CD4-positive, alpha-beta T cell treated with Interferon gamma for 1 hour (primary cell): ENCODE measurements around the gene CIDEC.
"Not testable (repeated sequence)": the region's sequence is repeated elsewhere in the genome, so short reads cannot be mapped to it uniquely, and the experiment has no call there.

ENCODE experiments used
- DNase-seq: peaks from one replicate; pipeline ENCODE4 v3.0.0-alpha.2; 2020

The CIDEC gene

DNA sequence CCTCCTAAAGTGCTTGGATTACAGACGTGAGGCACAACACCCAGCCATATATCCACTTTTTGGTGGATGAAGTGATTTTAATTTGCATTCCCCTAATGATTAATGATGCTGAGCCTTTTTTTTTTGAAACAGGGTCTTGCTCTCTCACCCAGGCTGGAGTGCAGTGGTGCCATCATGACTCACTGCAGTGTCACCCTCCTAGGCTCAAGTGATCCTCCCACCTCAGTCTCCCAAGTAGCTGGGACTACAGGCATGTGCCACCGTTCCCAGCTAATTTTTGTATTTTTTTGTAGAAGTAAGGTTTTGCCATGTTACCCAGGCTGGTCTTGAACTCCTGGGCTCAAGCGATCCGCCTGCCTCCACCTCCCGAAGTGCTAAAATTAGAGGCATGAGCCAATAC is 8.0 kb downstream of the CIDEC start:
- not testable (repeated sequence) for DNase-seq

GRCh38 chr3:9870978-9871377 is 9.1 kb downstream of the CIDEC start:
- DNase-seq: no peak

- no peak for DNase-seq
These were observed 10.1 kb downstream of the CIDEC start for GRCh38 chr3:9869955-9870354.

DNA sequence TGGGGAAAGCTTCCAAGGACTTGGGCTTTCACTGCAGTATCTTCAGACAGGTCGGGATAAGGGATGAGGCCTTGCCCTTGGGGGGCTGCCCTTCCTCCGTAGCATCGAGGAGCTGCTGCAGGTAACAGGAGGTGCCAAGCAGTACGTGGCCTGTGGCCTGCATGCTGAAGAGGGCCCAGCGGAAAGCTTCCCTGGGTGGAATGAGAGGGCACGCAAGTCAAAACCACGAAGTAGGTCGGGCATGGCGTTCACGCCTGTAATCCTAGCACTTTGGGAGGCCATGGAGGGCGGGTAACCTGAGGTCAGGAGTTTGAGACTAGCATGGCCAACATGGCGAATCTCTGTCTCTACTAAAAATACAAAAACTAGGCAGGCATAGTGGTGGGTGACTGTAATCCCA is 12.9 kb downstream of the CIDEC start:
- DNase-seq: no peak

DNA sequence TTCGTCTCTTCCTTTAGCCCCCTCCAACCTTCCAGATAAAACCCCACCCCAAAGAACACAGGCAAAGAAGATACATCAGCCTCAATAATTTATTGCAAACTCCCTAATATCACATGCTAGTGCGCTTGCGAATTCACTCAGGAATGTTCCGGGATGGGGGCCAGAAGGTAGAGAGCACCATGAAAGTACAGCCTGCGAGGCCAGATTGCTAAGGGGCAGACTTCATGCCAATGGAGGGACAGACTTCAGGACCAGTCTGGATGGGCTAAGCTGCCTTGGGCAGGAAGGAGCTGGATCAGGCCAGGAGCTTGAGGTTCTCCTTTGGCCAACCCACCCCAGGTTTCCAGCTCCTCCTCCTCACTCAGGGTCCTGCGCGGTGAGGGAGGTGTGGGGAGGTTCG is 13.4 kb downstream of the CIDEC start:
- DNase-seq: no peak

DNA sequence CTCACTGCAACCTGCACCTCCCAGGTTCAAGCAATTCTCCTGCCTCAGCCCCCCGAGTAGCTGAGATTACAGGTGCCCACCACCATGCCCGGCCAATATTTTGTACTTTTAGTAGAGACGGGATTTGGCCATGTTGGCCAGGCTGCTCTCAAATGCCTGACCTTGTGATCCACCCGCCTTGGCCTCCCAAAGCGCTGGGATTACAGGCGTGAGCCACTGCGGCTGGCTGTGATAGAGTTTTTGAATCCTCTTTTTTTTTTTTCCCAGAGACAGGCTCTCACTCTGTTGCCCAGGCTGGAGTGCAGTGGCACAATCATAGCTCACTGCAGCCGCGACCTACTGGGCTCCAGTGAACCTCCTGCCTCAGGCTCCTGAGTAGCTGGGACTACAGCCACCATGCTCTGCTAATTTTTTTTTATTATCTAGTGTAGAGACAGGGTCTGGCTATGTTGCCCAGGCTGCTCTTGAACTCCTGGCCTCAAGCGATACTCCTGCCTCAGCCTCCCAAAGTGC is 14.9 kb downstream of the CIDEC start:
- DNase-seq: not testable (repeated sequence)

GRCh38 chr3:9864200-9864927 is 15.7 kb downstream of the CIDEC start:
- no peak for DNase-seq

- DNase-seq: no peak
These were observed 16.8 kb downstream of the CIDEC start for GRCh38 chr3:9863058-9863772.

GRCh38 chr3:9862391-9863057 is 17.5 kb downstream of the CIDEC start:
- peak; percentile 25 for DNase-seq

GRCh38 chr3:9861626-9862130 is 18.4 kb downstream of the CIDEC start:
- no peak for DNase-seq

- DNase-seq: no peak
These were observed 18.9 kb downstream of the CIDEC start for GRCh38 chr3:9861201-9861600.

- no peak for DNase-seq
These were observed 20.5 kb downstream of the CIDEC start for GRCh38 chr3:9859530-9860025.

GRCh38 chr3:9855594-9855993 is 24.5 kb downstream of the CIDEC start:
- no peak for DNase-seq

DNA sequence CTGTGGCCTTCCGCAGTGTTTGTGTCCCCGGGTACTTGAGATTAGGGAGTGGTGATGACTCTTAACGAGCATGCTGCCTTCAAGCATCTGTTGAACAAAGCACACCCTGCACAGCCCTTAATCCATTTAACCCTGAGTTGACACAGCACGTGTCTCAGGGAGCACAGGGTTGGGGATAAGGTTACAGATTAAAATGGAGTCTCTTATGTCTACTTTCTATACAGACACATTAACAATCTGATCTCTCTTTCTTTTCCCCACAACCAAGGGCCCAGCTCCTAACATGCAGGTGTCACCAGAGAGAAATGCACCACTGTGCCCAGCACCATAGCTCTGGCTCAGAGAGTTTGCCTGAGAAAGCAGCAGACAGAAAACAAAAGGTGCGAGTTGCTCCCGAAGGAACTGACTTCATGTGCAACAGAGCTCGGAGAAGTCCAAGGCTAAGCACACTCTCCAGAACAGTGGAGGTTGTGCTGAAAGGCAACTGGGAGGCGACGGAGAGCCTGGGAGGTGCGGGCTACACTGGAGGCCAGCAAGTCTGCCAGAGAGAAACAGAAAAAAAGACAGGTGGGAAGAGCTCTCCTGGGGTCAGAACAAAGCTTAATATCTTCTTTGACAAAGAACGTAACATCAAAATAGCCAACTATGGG is 25.6 kb downstream of the CIDEC start:
- DNase-seq: not testable (repeated sequence)

DNA sequence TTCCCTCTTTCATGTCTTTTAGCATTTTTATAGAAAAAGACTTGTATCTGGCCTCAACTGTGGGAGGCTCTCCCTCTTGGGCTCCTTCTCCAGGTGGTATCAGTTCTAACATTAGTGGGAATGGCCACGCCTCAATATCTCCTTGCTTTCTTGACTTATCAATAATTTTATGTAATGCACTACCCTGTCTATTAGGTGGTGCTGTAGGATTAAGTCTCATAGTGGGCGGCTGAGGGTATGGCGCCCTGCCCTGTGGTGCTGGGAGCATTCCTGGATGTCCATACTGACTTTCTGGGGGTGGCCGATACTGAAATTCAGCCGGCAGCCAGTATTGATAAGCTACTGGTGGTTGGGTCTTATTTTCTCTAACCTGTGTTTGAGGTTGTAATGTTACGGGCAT is 27.5 kb downstream of the CIDEC start:
- DNase-seq: no peak

GRCh38 chr3:9851926-9852325 is 28.1 kb downstream of the CIDEC start:
- not testable (repeated sequence) for DNase-seq

- DNase-seq: not testable (repeated sequence)
These were observed 28.7 kb downstream of the CIDEC start for GRCh38 chr3:9851383-9851782.

DNA sequence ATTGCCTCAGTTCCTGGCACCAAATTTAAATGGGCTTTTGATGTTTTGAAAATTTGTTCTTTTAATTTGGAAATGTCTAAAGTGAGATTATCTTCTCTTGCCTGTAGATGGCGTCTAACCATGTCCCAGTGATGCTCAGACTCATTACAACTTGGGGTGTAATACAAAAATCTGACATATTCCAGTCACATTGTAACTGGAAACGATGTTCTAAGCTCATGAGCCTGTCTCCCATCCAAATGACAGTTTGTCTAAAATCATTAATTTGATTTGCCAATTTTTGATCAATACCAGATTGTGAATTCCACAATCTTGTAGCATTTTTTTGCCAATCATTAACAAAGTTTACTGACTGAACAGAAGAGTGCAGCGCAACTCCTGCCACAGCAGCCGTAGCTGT is 31.2 kb downstream of the CIDEC start:
- not testable (repeated sequence) for DNase-seq

- DNase-seq: not testable (repeated sequence)
These were observed 32.2 kb downstream of the CIDEC start for GRCh38 chr3:9847870-9848269.

DNA sequence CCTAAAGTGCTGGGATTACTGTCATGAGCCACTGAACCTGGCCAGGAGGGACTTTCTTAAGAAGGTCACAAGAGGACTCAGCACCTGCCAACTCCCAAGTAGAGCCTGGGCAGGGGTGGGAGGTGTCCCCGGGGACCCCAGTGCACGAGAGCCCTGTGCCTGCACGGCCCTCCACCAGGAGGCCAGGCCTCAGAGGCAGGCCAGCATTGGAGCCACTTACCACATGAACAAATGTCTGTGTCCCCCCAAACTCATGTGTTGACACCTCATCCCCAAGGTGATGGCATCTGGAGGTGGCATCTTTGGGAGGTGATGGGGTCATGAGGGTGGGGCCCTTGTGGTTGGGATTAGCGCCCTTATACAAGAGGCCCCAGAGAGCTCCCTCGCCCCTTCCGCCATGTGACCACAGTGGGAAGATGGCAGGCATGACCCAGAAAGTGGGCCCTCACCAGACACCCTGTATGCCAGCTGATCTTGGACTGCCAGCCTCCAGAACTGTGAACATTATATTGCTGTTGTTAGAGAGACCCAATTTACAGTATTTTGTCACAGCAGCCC is 33.0 kb downstream of the CIDEC start:
- DNase-seq: no peak

- DNase-seq: no peak
These were observed 33.8 kb downstream of the CIDEC start for GRCh38 chr3:9846231-9846630.

DNA sequence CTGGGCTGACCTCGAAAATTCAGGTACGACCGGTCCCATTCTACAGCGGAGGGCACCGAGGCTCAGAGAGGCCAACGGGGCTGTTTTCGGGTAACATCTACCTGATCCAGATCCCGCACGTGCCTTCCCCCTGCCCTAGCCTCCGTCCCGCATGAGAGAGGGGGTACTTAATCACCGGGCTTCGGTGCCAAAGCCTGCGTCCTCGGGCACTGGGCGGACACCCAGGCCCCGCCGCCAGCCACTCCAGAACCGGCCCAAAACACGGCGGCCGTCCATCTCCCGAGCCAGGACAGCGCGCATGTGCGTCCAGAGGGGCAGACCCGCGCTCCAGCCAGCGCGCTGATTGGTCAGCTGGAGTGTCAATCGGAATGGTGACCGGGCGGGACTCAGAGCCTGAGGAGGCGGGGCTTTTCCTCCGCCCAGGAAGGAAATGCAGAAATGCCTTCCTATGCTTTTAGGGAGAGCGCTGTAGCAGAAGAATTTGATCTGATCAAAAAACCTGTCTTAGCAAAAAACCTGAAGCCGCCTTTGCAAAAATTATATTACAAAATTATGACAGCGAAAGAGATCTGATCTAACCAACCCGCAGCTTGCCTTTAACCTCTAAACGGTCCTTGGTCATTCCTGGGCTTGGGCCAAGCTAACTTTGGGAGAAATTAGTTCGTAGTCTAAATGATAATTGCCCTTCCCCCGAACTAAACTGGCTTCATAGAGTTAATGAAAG is 36.2 kb downstream of the CIDEC start, which contains the start of gene RPUSD3:
Gene RPUSD3 (minus strand): TSS at position 294 of the 724 bp plus-strand sequence. CDS start 18 bp downstream, at position 276.
- DNase-seq: peak; percentile 92
